ENCODE measurements around the gene CHCHD2. TPM values are rescaled to one million over a fixed set of nuclear protein-coding genes. Genes with fewer than 3 reads are reported as not detected.
"Not testable (repeated sequence)": the region's sequence is repeated elsewhere in the genome, so short reads cannot be mapped to it uniquely, and the experiment has no call there.

The CHCHD2 gene, protein sequence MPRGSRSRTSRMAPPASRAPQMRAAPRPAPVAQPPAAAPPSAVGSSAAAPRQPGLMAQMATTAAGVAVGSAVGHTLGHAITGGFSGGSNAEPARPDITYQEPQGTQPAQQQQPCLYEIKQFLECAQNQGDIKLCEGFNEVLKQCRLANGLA
- total RNA-seq (ENCODE audit: low replicate concordance) = 64.1 and 70.5 TPM in 2 replicates

DNA sequence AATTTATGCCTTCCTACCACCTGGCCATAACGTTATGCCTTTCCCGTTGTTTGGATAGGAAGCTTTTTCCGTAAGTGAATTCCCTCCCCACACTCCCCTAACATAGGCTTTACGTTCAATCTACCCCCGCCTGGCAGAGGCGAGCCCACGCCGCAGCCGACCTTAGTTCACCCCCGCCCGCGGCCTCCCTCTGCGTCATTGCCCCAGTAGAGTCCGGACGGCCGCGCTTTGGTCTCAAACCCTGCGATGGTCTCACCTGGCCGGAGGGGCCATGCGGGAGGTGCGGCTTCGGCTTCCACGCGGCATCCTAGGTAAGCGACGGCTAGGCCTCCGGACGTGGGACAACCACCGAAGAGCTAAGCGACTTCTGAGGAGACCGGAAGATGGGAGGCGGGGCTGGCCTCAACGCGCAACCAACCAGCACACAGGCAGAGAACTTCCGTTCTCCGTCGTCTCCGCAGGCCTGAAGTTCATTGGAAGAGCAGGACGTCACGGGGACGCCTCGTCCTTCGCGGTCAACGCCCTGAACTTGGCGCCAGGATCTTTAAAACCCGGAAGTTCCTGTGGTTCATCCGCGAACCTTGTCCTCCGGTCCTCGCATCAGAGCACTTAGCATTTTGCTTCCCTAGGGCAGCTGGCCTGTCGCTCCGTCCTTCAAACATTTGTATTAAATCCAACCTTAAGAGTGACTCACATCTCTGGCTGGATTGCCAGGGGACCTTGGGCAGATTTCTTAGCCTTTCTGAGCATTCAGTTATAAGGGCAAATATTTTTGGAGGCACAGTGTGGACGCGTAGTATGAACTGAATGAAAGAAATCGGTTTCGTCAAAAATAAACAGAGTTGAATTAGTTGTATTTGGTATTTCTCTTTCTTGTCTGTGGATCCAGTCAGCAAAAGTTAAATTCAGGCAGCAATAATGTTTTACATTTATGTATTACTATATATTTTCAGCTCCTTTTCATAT, at the start of gene CHCHD2:
Gene CHCHD2, minus strand, starts transcription at position 369 of the 966 bp plus-strand sequence. Its CDS starts 63 bp downstream, at position 306.
- Mint-ChIP-seq H3K36me3 (peaks cover 5% of the 10 kb centered on the region), H3K27me3 (ENCODE audit: insufficient read depth, low read depth) (peaks cover 2% of the 10 kb centered on the region), H3K27ac (peak within 1 kb of the TSS; percentile 70), H3K4me3 (peak within 1 kb of the TSS; percentile 94), H3K9me3 (peaks cover 3% of the 10 kb centered on the region), H3K4me1 (peaks cover 12% of the 10 kb centered on the region)
- no peak for TF ChIP-seq EZH2phosphoT487 (IDR thresholded peaks at IDR 0.05)
- TF ChIP-seq, protein P1, sequence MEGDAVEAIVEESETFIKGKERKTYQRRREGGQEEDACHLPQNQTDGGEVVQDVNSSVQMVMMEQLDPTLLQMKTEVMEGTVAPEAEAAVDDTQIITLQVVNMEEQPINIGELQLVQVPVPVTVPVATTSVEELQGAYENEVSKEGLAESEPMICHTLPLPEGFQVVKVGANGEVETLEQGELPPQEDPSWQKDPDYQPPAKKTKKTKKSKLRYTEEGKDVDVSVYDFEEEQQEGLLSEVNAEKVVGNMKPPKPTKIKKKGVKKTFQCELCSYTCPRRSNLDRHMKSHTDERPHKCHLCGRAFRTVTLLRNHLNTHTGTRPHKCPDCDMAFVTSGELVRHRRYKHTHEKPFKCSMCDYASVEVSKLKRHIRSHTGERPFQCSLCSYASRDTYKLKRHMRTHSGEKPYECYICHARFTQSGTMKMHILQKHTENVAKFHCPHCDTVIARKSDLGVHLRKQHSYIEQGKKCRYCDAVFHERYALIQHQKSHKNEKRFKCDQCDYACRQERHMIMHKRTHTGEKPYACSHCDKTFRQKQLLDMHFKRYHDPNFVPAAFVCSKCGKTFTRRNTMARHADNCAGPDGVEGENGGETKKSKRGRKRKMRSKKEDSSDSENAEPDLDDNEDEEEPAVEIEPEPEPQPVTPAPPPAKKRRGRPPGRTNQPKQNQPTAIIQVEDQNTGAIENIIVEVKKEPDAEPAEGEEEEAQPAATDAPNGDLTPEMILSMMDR (IDR thresholded peaks at IDR 0.05) = no peak
- no peak for TF ChIP-seq EZH2 (IDR thresholded peaks at IDR 0.05)
- DNase-seq (ENCODE audit: low spot score) = peak; percentile 71
- Histone ChIP-seq H3K9me3 (ENCODE audit: low read depth) (no peaks in the 10 kb centered on the region), H2AFZ (replicated peaks) (peak within 1 kb of the TSS; percentile 85), H3K27ac (no peak within 1 kb of the TSS), H3K9ac (no peak within 1 kb of the TSS), H3K4me3 (peak within 1 kb of the TSS; percentile 64), H3K27me3 (no peaks in the 10 kb centered on the region), H3K36me3 (no peaks in the 10 kb centered on the region), H4K20me1 (ENCODE audit: low read depth) (no peaks in the 10 kb centered on the region), H3K4me2 (peak within 1 kb of the TSS; percentile 79), H3K79me2 (ENCODE audit: low read depth) (peaks cover 11% of the 10 kb centered on the region), H3F3A (ENCODE audit: low read depth) (no peaks in the 10 kb centered on the region), H3K4me1 (no peaks in the 10 kb centered on the region)

DNA sequence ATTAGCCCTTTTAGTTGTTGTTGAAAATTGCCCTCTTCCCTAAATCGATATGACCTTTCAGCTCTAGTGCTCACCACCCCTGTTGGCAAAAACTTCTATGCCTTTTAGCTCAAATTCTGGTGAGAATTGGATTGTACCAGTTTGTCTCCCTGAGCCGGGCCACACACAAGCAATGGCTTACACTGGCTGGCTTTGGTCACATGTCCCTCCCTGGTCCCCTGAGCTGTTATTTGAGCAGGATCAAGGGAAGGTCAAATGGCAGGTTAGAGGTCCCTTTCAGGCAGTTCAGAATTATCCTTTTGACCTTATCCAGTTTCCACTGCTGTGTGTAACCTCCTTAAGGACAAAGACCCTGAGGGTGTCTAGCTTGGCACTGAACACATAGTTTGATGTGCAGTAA, 24.8 kb upstream of the CHCHD2 start:
- H3K4me3 Mint-ChIP-seq; H3K27me3 Mint-ChIP-seq (ENCODE audit: insufficient read depth, low read depth); H3K27ac ChIP-seq; H3F3A ChIP-seq (ENCODE audit: low read depth); H3K4me1 ChIP-seq; H3K79me2 ChIP-seq (ENCODE audit: low read depth); H2AFZ ChIP-seq (replicated peaks); H3K36me3 ChIP-seq; H3K27ac Mint-ChIP-seq; DNase-seq (ENCODE audit: low spot score); H3K4me3 ChIP-seq; H3K9me3 ChIP-seq (ENCODE audit: low read depth); H3K27me3 ChIP-seq; H3K4me2 ChIP-seq; H3K9ac ChIP-seq; H3K4me1 Mint-ChIP-seq; H4K20me1 ChIP-seq (ENCODE audit: low read depth); H3K36me3 Mint-ChIP-seq: not testable (repeated sequence)
- peaks cover 17% of the 10 kb centered on the region for H3K9me3 Mint-ChIP-seq

DNA sequence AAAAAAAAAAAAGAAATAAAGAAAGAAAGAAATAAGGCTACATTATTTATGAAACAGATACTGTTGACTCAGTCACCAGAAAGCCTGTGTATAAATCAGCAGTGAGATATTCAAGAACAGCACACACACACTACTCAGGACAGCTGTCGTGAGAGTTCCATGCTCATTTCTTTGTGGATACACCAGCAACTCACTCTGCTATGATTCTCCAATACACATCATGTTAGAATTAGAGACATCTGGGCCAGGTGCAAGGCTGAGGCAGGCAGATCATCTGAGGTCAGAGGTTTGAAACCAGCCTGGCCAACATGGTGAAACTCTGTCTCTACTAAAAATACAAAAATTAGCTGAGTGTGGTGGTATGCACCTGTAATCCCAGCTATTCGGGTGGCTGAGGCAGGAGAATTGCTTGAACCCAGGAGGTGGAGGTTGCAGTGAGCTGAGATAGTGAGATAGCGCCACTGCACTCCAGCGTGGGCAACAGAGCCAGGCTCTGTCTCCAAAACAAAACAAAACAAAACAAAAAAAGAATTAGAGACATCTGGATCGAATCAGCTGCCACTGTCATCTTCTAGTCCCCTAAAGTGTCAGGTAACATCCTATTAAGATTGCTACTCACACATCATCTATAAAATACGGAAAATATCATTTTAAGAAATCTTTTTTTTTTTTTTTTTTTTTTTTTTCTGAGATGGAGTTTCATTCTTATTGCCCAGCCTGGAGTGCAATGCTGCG, 21.1 kb upstream of the CHCHD2 start:
- Histone ChIP-seq H3K27ac (no peak overlapping the region), H4K20me1 (ENCODE audit: low read depth) (no peaks in the 10 kb centered on the region), H3K27me3 (no peaks in the 10 kb centered on the region), H3K4me3 (no peak overlapping the region), H3K79me2 (ENCODE audit: low read depth) (no peaks in the 10 kb centered on the region), H3K4me1 (no peaks in the 10 kb centered on the region), H3K9me3 (ENCODE audit: low read depth) (no peaks in the 10 kb centered on the region), H3K4me2 (no peak overlapping the region), H3K9ac (no peak overlapping the region), H3K36me3 (no peaks in the 10 kb centered on the region), H3F3A (ENCODE audit: low read depth) (no peaks in the 10 kb centered on the region), H2AFZ (replicated peaks) (no peak overlapping the region)
- Mint-ChIP-seq H3K36me3 (no peaks in the 10 kb centered on the region), H3K4me3 (no peak overlapping the region), H3K4me1 (no peaks in the 10 kb centered on the region), H3K27me3 (ENCODE audit: insufficient read depth, low read depth) (no peaks in the 10 kb centered on the region), H3K9me3 (peaks cover 13% of the 10 kb centered on the region), H3K27ac (no peak overlapping the region)
- TF ChIP-seq, protein P1 (IDR thresholded peaks at IDR 0.05) = no peak
- TF ChIP-seq EZH2 (IDR thresholded peaks at IDR 0.05) (no peak), EZH2phosphoT487 (IDR thresholded peaks at IDR 0.05) (no peak)
- DNase-seq (ENCODE audit: low spot score) = no peak

Measured in neural progenitor cell (in vitro differentiated cells).